ENCODE measurements around the gene BUD31.
"Not testable (repeated sequence)": the region's sequence is repeated elsewhere in the genome, so short reads cannot be mapped to it uniquely, and the experiment has no call there.

GRCh38 chr7:99415513-99416127 is 6.9 kb downstream of the BUD31 start:
- TF ChIP-seq POLR2A (IDR thresholded peaks at IDR 0.05; ENCODE audit: low read length); GATA1 (IDR thresholded peaks at IDR 0.05; ENCODE audit: low read depth, low read length): not testable (repeated sequence)

Data from erythroblast (primary cell).